Stromal cell of bone marrow (primary cell): ENCODE data around the gene MTR.
"Not testable (repeated sequence)": the region's sequence is repeated elsewhere in the genome, so short reads cannot be mapped to it uniquely, and the experiment has no call there.

Source experiments
- DNase-seq: peaks from one replicate; pipeline ENCODE4 v3.0.0-alpha.2; 2012; ENCODE audit warnings: low read depth

MTR gene

GRCh38 chr1:236833575-236833974, 38.5 kb downstream of the MTR start:
- DNase-seq = no peak

DNA sequence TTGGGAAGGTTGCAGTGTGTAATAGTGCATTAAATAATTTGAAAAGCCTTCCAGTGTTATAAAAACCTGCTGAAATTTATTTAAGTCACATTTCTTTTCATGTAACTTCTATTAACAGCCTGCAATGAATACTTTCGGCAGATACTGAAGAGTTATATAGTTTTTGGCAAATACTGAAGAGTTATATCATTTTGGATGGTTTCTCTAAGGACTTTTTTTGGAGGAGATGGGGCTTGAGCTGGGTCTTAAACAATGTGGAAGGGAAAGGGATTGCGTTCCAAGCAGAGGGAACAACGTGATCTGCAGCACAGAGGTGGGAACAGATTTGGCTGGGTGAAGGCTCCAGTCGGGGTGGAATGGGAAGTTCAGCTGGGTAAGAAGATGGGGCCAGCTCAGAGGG, 39.8 kb downstream of the MTR start:
- no peak for DNase-seq

- DNase-seq = no peak
These were observed 40.4 kb downstream of the MTR start for GRCh38 chr1:236835491-236835890.

DNA sequence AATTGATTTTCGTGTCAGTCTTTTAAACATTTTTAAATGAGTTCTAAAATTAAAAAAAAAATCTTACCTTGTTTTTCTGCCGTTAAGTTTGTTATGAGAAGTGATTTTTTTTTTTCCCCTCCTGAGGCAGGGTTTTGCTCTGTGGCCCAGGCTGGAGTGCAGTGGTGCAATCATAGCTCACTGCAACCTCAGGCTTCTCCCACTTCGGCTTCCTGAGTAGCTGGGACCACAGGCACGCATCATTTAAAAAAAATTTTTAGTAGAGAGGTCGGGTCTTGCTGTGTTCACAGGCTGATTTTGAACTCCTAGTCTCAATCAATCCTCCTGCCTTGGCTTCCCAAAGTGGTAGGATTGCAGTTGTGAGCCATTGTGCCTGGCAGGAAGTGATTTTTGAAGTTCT, 41.1 kb downstream of the MTR start:
- DNase-seq = no peak

- DNase-seq = no peak
These were observed 42.0 kb downstream of the MTR start for GRCh38 chr1:236837115-236837514.

- DNase-seq = no peak
These were observed 42.8 kb downstream of the MTR start for GRCh38 chr1:236837897-236838296.

DNA sequence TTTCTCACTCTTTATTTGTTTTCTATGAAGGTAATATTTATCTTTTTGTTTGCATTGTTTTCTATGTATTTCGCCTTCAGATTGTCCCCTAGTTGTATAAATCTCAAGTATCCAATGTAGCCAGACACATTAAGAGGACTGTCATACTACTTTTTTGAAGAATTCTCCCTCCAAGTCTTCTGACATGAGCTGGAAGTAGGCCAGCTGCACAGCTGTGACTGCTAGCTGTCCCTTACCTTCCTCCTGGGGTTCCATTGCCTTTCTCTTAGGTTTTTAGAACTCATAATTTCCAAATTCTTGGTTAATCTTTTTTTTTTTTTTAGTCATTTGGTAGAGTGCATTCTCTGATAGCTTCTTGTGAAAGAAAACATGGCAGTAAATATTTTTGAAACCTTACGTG, 46.2 kb downstream of the MTR start:
- DNase-seq = no peak

DNA sequence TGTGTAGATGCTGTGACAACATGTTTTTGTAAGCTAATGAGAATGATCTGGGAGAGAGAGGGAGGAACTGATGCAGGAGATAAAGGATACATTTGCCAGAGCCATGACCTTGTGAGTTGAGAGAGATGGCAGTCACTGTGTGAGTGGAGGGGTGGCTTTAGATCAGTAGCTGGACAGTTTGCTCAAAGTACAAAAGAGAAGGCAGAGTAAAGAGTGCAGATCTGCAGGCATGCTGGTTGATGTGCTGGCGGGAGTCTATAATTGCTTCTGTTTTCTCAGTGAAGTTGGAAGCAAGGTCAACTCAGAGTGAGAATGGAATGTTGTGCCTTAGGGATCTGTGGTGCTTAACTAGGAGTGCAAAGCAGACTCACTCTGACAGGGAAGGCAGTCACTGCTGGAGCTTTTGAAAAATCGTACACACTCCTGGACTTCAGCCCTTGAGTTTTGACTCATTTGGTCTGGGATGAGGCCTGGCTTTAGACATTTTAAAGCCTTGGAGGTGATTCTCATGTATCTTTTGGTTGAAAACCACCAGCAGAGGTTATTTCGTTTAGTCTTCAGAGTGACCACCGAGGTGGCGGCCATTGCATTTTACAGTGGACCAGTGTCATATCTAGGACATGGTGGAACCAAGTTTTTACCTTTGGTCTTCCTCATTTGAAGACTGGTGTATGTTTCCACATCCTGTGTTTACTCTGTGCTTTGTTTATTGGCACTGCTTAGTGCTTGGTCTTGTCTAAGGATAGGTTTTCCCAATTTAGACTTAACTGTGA, 49.6 kb downstream of the MTR start:
- DNase-seq = peak; percentile 56

GRCh38 chr1:236845830-236846229, 50.7 kb downstream of the MTR start:
- DNase-seq = no peak

DNA sequence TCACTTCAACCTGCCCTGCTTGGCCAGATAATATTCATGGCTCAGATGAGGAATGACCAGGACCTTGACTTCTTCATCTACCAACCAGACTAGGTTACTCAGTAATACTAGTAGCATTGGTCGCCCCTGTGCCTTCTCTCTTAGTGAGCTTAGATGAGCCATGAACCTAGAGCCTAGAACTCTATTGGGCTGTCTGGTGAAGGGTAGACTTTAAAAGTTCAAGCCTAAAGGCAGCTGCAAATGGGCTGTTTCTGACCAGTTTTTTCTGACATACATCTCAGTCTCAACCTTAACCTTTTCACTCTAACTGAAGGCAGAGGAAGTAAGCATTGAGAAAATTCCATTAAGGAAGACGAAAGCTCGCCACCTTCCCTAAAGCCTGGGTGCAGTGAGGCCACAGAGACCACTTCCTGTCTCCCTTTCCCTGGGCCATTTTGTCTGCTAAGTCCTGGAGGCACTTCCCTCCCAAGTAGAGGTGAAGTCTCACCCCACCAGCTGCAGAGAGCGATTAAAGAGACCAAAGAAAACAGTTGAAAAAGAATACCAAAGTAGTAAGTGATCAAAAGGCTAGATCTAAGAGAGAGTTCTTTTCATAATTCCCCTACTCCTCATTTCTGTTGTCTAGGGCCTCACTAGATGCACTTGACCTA, 53.3 kb downstream of the MTR start:
- no peak for DNase-seq

GRCh38 chr1:236850077-236850979, 55.2 kb downstream of the MTR start:
- no peak for DNase-seq

GRCh38 chr1:236851871-236852270, 56.8 kb downstream of the MTR start:
- no peak for DNase-seq

DNA sequence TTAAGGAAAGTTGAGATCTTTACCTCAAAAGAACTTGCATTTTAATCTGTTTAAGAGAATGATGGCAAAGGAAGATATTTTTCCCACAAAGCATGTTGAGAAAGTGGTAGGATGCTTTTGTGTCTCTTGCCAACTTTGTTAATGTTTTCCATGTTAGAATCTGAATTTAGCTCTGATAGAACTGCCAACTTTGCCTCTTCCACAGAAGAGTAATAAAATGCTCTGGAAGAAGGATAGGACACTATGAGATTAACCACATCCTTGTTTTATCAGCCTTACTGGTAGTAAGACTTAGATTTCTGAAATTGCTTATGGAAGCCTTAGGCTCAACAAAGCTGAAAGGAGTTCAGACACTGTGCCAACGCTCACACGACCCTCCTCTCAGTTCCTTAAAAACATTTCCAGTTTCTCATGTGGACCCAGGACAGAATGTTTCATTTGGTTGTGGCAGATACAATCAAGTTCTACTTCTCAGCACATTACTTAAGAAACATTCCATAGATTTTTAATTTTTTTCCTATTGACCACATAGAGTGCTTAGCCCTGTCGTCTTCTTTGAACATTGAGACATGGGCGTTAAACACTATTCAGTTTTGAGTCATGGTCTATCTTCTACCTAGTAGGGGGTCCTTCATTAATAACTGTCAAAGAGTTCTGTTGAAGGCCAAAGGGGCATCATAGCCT, 59.0 kb downstream of the MTR start:
- no peak for DNase-seq

GRCh38 chr1:236854605-236854983, 59.5 kb downstream of the MTR start:
- no peak for DNase-seq

- DNase-seq = not testable (repeated sequence)
These were observed 61.6 kb downstream of the MTR start for GRCh38 chr1:236856649-236857048.

- no peak for DNase-seq
These were observed 63.1 kb downstream of the MTR start for GRCh38 chr1:236858165-236858564.

DNA sequence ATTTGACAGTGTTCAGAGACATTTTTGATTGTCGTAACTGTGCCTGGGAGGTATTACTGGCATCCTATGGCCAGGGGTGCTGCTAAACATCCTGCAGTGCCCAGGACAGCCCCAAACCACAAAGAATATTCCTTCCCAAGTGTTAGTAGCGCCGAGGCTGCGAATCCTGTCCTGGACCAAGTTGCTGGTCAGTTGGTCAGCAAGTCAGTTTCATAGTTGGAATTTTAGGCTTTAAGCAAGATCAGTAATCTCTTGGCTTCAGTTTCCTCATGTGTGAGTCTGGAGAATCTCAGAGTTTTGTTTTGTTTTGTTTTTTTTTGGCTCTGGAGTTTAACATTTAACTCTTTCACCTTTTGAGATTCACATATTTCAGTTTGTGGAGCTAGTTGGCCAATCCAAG, 65.0 kb downstream of the MTR start:
- DNase-seq = no peak

GRCh38 chr1:236860674-236861073, 65.6 kb downstream of the MTR start:
- DNase-seq = no peak

DNA sequence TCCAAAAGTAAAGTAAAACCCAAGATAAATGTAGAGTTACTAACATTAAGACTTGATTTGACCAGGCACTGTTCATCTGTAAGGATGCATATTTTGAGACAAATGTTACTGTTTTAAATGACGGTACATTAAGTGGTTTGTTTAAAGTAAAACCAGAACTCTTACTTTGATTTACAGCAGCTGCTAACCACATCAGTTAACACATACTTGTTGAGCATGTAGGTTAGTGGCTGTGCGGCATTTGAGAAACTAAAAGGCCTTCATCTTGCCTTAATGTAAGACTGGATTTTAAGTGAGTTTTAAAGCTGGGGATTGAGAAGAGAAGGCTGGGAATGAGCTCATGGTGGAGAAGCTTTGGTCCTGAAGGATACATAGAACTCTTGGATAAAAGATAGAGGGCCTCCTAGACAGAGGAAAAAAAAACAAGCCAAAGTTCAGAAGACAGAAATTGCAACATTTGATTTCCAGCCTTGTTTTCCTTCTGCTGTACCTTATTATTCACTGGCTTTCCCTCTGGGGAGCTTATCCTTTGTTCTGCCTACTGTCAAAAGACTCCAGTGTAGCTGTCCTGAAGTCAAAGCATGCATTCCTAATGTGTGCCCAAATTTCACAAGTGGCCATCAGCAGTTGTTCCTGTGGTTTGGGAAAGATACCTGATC, 66.6 kb downstream of the MTR start:
- DNase-seq = no peak

GRCh38 chr1:236862219-236862591, 67.1 kb downstream of the MTR start:
- DNase-seq = no peak

DNA sequence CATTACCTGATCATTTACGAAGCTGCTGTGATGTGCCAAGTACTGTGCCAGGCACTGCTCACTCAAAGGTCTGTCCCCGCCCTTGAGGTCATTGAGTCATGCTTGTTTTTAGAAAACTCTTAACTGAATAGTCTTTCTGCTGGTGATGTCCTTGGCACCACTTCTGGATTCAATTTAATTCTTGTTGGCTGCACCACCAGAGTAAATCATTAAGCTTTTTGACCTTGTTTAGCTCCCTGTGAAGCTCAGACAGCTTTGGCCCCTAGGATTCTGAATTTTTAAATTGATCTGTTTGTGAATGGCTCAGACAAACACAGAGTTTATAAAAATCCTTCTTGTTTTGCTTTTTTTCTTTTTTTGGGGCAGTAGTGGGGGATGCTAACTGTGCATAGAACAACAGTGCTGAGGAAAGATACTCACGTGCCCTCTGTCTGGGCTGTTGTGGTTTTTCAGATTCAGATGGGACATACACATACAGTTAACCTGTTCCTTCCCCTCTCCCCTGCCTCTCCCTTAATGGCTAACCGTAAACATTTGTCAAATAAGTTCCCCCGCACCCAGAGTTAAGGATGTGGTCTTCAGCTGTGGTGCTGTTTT, 67.6 kb downstream of the MTR start:
- DNase-seq = no peak
